Esophagus muscularis mucosa (tissue), 4 donors: ENCODE data around the gene PLIN5. TPM values are rescaled to one million over a fixed set of nuclear protein-coding genes. Genes with fewer than 3 reads are reported as not detected.
A peak's percentile ranks its signal among the peaks of the same experiment; 100 is the strongest.

Source experiments
- DNase-seq: peaks from one replicate; pipeline ENCODE4 v3.0.0-alpha.2; 2017; ENCODE audit errors: extremely low spot score
- H3K27ac ChIP-seq, 4 donors: fragments of 200-600 bp; sonication (generic); replicated peaks in 1 of 4; 1 replicate in 3 of 4; 2 replicates in 1 of 4; pipeline ENCODE4 v1.5.1; 2016 to 2019; ENCODE audit warnings: mild to moderate bottlenecking in 1 of 4
- H3K27me3 ChIP-seq, 4 donors: fragments of 200-600 bp; sonication (generic); one replicate each; pipeline versions ENCODE4 v1.5.1 to v1.6.0; 2016 to 2019
- H3K36me3 ChIP-seq, 4 donors: fragments of 200-600 bp; sonication (generic); one replicate each; pipeline ENCODE4 v1.5.1; 2016 to 2019
- H3K4me1 ChIP-seq, 4 donors: fragments of 200-600 bp; sonication (generic); one replicate each; pipeline ENCODE4 v1.5.1; 2016 to 2019
- H3K4me3 ChIP-seq, 4 donors: fragments of 200-600 bp; sonication (generic); 1 replicate in 2 of 4; 2 replicates in 2 of 4; pipeline ENCODE4 v1.5.1; 2016 to 2019; ENCODE audit warnings: mild to moderate bottlenecking in 4 of 4, moderate library complexity in 1 of 4
- H3K9me3 ChIP-seq, 4 donors: fragments of 200-600 bp; sonication (generic); 1 replicate in 3 of 4; 2 replicates in 1 of 4; pipeline ENCODE4 v1.5.1; 2016 to 2019
- EP300 ChIP-seq: sonication (generic); formaldehyde crosslinking; IDR thresholded peaks from one replicate; pipeline ENCODE4 v1.6.1; 2017; ENCODE audit warnings: antibody characterized with exemption
- POLR2A ChIP-seq: fragments of 450-650 bp; IDR thresholded peaks from one replicate; pipeline ENCODE4 v1.6.1; 2017; ENCODE audit warnings: antibody characterized with exemption, moderate library complexity, mild to moderate bottlenecking, low read depth
- POLR2AphosphoS5 ChIP-seq, 2 donors: sonication (generic); formaldehyde crosslinking; IDR thresholded peaks; one replicate each; pipeline ENCODE4 v1.6.1; 2017; ENCODE audit warnings: antibody characterized with exemption in 2 of 2
- WGBS: methylation state at CpG from one replicate; pipeline ENCODE4 v1.1.5; 2018; 5-methylcytosine and 5-hydroxymethylcytosine counted together
- intact Hi-C: fragments of 100-400 bp; cut with DNase I; formaldehyde crosslinking; loops from one replicate; pipeline ENCODE4 v1.15.1; 2023
- total RNA-seq, 4 donors: library from RNA; depleted of rRNA; stranded (reverse); fragments of >200 nt; gene quantifications; one replicate each; pipeline versions ENCODE4 v1.1.0 to v1.2.1, GENCODE V29; 2016
- TF ChIP-seq, protein P1 (sequence below), 3 experiments: fragments of 200-600 bp in 2 of 3; fragments of 450-650 bp in 1 of 3; sonication (generic) in 2 of 3; IDR thresholded peaks; one replicate each; pipeline ENCODE4 v1.5.1; 2017 to 2019; ENCODE audit warnings: antibody characterized with exemption in 3 of 3, mild to moderate bottlenecking in 2 of 3, moderate library complexity in 1 of 3

PLIN5 gene
- total RNA-seq, 4 donors from 2014 or later, result 7.9 to 11.9 (median 9.1) TPM

DNA sequence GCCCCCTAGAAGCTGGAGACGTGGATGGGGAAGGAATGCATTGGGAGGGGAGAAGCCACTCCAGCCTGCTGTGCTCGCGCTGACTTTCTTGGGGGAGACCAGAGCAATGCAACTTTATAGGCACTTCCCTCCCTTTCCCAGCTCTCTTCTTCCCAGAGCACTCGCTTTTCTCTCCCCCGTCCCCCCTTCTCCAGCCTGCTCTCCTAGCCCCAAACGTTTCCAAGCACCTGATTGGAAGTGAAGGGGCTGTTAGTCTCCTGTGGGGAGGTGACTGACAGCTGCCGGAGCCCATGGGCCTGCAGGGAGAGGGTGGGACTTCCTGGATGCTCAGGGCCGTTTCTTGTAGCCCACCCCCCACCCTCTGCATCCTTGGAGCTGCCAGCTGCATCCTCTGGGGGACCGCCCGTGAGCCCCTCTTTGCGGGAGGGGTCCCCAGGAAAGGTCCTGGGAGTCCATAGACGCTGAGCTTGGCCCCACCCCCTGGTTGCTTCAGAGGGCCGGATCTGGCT lies 60.5 kb downstream of the PLIN5 start:
- DNase-seq, result no peak
- Histone ChIP-seq H3K27ac (peak overlapping the region; percentile 22 to 55 (median 43)), H3K27me3 (no peaks in the 10 kb centered on the region), H3K9me3 (no peaks in the 10 kb centered on the region), H3K4me1 (peaks cover 22 to 36% (median 32%) of the 10 kb centered on the region in 4 donors), H3K36me3 (peaks cover 24 to 46% (median 39%) of the 10 kb centered on the region in 4 donors), H3K4me3 (peak overlapping the region; percentile 80 to 99 (median 90))
- intact Hi-C loops, result no loop called here
- TF ChIP-seq EP300 (no peak), POLR2AphosphoS5 (IDR thresholded peaks at IDR 0.05) (no peak), POLR2A (no peak)
- TF ChIP-seq, protein P1, sequence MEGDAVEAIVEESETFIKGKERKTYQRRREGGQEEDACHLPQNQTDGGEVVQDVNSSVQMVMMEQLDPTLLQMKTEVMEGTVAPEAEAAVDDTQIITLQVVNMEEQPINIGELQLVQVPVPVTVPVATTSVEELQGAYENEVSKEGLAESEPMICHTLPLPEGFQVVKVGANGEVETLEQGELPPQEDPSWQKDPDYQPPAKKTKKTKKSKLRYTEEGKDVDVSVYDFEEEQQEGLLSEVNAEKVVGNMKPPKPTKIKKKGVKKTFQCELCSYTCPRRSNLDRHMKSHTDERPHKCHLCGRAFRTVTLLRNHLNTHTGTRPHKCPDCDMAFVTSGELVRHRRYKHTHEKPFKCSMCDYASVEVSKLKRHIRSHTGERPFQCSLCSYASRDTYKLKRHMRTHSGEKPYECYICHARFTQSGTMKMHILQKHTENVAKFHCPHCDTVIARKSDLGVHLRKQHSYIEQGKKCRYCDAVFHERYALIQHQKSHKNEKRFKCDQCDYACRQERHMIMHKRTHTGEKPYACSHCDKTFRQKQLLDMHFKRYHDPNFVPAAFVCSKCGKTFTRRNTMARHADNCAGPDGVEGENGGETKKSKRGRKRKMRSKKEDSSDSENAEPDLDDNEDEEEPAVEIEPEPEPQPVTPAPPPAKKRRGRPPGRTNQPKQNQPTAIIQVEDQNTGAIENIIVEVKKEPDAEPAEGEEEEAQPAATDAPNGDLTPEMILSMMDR (IDR thresholded peaks at IDR 0.05), result no peak
- WGBS, result 17% methylated on average over 8 of the region's 13 CpGs

- TF ChIP-seq POLR2AphosphoS5 (IDR thresholded peaks at IDR 0.05) (no peak), EP300 (no peak), POLR2A (no peak)
- TF ChIP-seq, protein P1 (IDR thresholded peaks at IDR 0.05), result no peak
- Histone ChIP-seq H3K4me3 (peak overlapping the region; percentile 80 to 99 (median 90)), H3K36me3 (peaks cover 24 to 39% (median 35%) of the 10 kb centered on the region in 4 donors), H3K27ac (peak overlapping the region; percentile 22 to 55 (median 43)), H3K9me3 (no peaks in the 10 kb centered on the region), H3K27me3 (no peaks in the 10 kb centered on the region), H3K4me1 (peaks cover 22 to 36% (median 32%) of the 10 kb centered on the region in 4 donors)
- 18% methylated on average over 11 of the region's 23 CpGs for WGBS
- intact Hi-C loops, result no loop called here
- no peak for DNase-seq
These were observed 61.1 kb downstream of the PLIN5 start for GRCh38 chr19:4473763-4474513.

DNA sequence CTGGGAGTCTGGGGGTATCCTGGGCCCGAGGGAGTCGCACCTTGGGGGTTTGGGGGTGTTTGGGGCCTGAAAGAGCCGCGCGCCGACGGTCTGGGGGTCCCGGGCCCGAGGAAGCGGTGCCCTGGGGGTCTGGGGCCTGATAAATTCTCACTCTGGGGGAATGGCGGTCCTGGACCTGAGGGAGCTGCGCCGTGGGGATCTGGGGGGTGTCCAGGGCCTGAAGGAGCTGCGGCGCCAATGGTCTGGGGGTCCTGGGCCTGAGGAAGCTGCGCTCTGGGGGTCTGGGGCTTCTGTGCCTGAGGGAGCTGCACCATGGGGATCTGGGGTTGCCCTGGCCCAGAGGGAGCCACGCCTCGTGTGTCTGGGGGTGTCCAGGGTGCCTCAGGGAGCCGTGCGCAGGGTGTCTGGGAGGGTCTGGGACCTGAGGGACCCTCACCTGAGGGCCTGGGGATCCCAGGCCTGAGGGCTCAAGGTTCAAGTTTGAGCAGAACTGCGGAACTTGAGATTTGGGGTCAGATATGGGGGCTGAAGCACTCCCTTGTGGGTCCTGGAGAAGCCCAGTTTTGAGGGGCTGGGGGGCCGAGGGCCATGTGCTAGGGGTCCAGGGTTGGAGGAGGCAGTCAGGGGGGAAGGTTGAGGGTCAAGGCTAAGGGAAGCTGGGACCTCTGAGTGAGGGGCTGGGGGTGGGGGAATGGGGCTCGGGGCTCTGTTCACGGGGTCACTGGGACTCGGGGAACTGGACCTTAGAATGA lies 61.8 kb downstream of the PLIN5 start:
- Histone ChIP-seq H3K4me3 (peak overlapping the region; percentile 80 to 99 (median 90)), H3K4me1 (peaks cover 22 to 36% (median 32%) of the 10 kb centered on the region in 4 donors), H3K36me3 (peaks cover 17 to 32% (median 28%) of the 10 kb centered on the region in 4 donors), H3K27ac (peak overlapping the region; percentile 73 to 89 (median 83)), H3K27me3 (no peaks in the 10 kb centered on the region), H3K9me3 (no peaks in the 10 kb centered on the region)
- DNase-seq, result no peak
- intact Hi-C loops, result no loop called here
- 30% methylated on average over 18 of the region's 25 CpGs for WGBS
- TF ChIP-seq POLR2A (no peak), POLR2AphosphoS5 (IDR thresholded peaks at IDR 0.05) (no peak), EP300 (no peak)
- TF ChIP-seq, protein P1 (IDR thresholded peaks at IDR 0.05), result no peak

Other genes with a start within 250 kb of the PLIN5 start
- gene TMIGD2, start 232.8 kb downstream of the PLIN5 start, total RNA-seq, result not detected
- gene FSD1, start 230.6 kb downstream of the PLIN5 start, total RNA-seq, result under 1 TPM in 2 of 4 donors, not detected in 2; 0.29 to 0.50 TPM
- 1 to 10 TPM in 2 of 4 donors, under 1 TPM in 1, not detected in 1; 0.52 to 3.3 (median 1.7) TPM for gene STAP2, start 196.4 kb downstream of the PLIN5 start, total RNA-seq
- gene MPND, start 191.7 kb downstream of the PLIN5 start, total RNA-seq, result 1 to 10 TPM; 5.3 to 9.2 (median 7.6) TPM
- 10 to 100 TPM; 49.4 to 77.2 (median 59.5) TPM for gene SH3GL1, start 134.7 kb downstream of the PLIN5 start, total RNA-seq
- 10 to 100 TPM in 1 of 4 donors, 1 to 10 TPM in 3; 4.6 to 14.6 (median 7.6) TPM for gene CHAF1A, start 132.6 kb downstream of the PLIN5 start, total RNA-seq
- 100 to 1,000 TPM in 2 of 4 donors, 10 to 100 TPM in 2; 65.2 to 190 (median 98.8) TPM for gene UBXN6, start 77.4 kb downstream of the PLIN5 start, total RNA-seq
- 10 to 100 TPM; 30.5 to 72.3 (median 45.5) TPM for gene HDGFL2, start 62.9 kb downstream of the PLIN5 start, total RNA-seq
- 100 to 1,000 TPM in 2 of 4 donors, 10 to 100 TPM in 2; 45.7 to 134 (median 91.1) TPM for gene PLIN4, start 16.7 kb downstream of the PLIN5 start, total RNA-seq
- gene LRG1, start 4.8 kb upstream of the PLIN5 start, total RNA-seq, result 1 to 10 TPM in 2 of 4 donors, under 1 TPM in 2; 0.17 to 9.4 (median 0.79) TPM
- 10 to 100 TPM in 2 of 4 donors, 1 to 10 TPM in 2; 3.7 to 22.5 (median 14.2) TPM for gene SEMA6B, start 24.5 kb upstream of the PLIN5 start, total RNA-seq
- gene TNFAIP8L1, start 104.3 kb upstream of the PLIN5 start, total RNA-seq, result 10 to 100 TPM in 3 of 4 donors, 1 to 10 TPM in 1; 5.5 to 16.5 (median 13.2) TPM
- 10 to 100 TPM; 22.8 to 59.2 (median 42.8) TPM for gene MYDGF, start 135.1 kb upstream of the PLIN5 start, total RNA-seq
- 100 to 1,000 TPM in 1 of 4 donors, 10 to 100 TPM in 3; 42.4 to 106 (median 56.0) TPM for gene DPP9, start 188.6 kb upstream of the PLIN5 start, total RNA-seq